K562 (cell line): ENCODE measurements around the gene EML6. TPM values are rescaled to one million over a fixed set of nuclear protein-coding genes. Genes with fewer than 3 reads are reported as not detected.
A peak's percentile ranks its signal among the peaks of the same experiment; 100 is the strongest.

Experiments used
- ATAC-seq: fragments of 200-7000 bp; cut with Tn5 transposase; 3 replicates; pipeline ENCODE4 v1.9.1; 2020; ENCODE audit warnings: moderate library complexity
- BruUV-seq: library from RNA; stranded (reverse); fragments of 400-500 nt; replicated peaks from 2 replicates; lab custom pipeline; 2021; lab: Mats Ljungman, UMichigan
- CTCF ChIA-PET: fragments of 300-600 bp; formaldehyde crosslinking; extraction: SDS; loops from one replicate; lab custom pipeline; 2021; ENCODE audit warnings: low intra/inter-chr PET ratio; lab: Yijun Ruan, JAX
- POLR2A ChIA-PET: fragments of 300-600, 350-650 bp; sonication (Branson Sonifier 250); formaldehyde crosslinking; extraction: SDS; loops from one replicate; lab custom pipeline; 2021; ENCODE audit warnings: antibody characterized with exemption, inconsistent platforms; lab: Yijun Ruan, JAX
- DNase-seq, 4 experiments: peaks; one replicate each; pipeline versions ENCODE4 v3.0.0 to v3.0.0-alpha.2; 2011 to 2018; ENCODE audit warnings: low spot score in 3 of 4, mixed read lengths in 3 of 4; ENCODE audit errors: extremely low read depth in 1 of 4
- FAIRE-seq: peaks from 2 replicates; lab custom pipeline; 2011; peaks lifted over from hg19 to GRCh38; lab: Jason Lieb, UNC
- H2AFZ ChIP-seq: 2 replicates; pipeline ENCODE4 v1.6.0; 2011; ENCODE audit warnings: low read depth, low read length, control low read depth, inconsistent platforms
- H3K27ac ChIP-seq: fragments of 200-600 bp; 3 replicates; pipeline ENCODE4 v1.8.0; 2011; ENCODE audit warnings: low read depth, mild to moderate bottlenecking, control low read depth, inconsistent platforms, low read length, moderate library complexity, mixed read lengths; ENCODE audit errors: extremely low read depth
- H3K27me3 ChIP-seq, 2 experiments: fragments of 300-600 bp in 1 of 2; 2 replicates in 1 of 2; 3 replicates in 1 of 2; pipeline versions ENCODE4 v1.6.0 to v1.8.0; 2011; ENCODE audit warnings: inconsistent platforms in 2 of 2, low read length in 2 of 2, mild to moderate bottlenecking in 1 of 2, mixed read lengths in 1 of 2, moderate library complexity in 1 of 2; ENCODE audit not compliant: control insufficient read depth in 2 of 2, insufficient read depth in 2 of 2
- H3K36me3 ChIP-seq: fragments of 300-600 bp; 3 replicates; pipeline ENCODE4 v1.8.0; 2011; ENCODE audit warnings: mild to moderate bottlenecking, low read length, inconsistent platforms; ENCODE audit not compliant: control insufficient read depth, insufficient read depth
- H3K4me1 ChIP-seq, 2 experiments: fragments of 200-600 bp in 1 of 2; replicated peaks in 1 of 2; 2 replicates in 1 of 2; 3 replicates in 1 of 2; pipeline versions ENCODE4 v1.5.1 to v1.8.0; 2011; ENCODE audit warnings: inconsistent platforms in 2 of 2, low read length in 2 of 2, mild to moderate bottlenecking in 1 of 2, mixed read lengths in 1 of 2, moderate library complexity in 1 of 2; ENCODE audit not compliant: control insufficient read depth in 2 of 2, insufficient read depth in 2 of 2
- H3K4me2 ChIP-seq: 2 replicates; pipeline ENCODE4 v1.6.1; 2011; ENCODE audit warnings: low read length, control low read depth, inconsistent platforms, mixed read lengths; ENCODE audit not compliant: insufficient read depth
- H3K4me3 ChIP-seq: fragments of 200-600 bp; sonication (generic), shearing (Covaris generic); 2 replicates; pipeline ENCODE4 v1.5.1; 2016; ENCODE audit warnings: control low read depth, inconsistent platforms
- H3K79me2 ChIP-seq: fragments of 200-600 bp; 3 replicates; pipeline ENCODE4 v1.8.0; 2011; ENCODE audit warnings: low read length, inconsistent platforms; ENCODE audit not compliant: control insufficient read depth, insufficient read depth
- H3K9ac ChIP-seq, 2 experiments: 2 replicates each; pipeline versions ENCODE4 v1.6.0 to v1.6.1; 2011; ENCODE audit warnings: low read depth in 2 of 2, low read length in 2 of 2, control low read depth in 1 of 2, inconsistent platforms in 1 of 2, mild to moderate bottlenecking in 1 of 2, mixed read lengths in 1 of 2; ENCODE audit not compliant: insufficient read depth in 1 of 2
- H3K9me1 ChIP-seq: one replicate; pipeline ENCODE4 v1.6.0; 2011; ENCODE audit warnings: inconsistent platforms, mild to moderate bottlenecking, low read length, moderate library complexity; ENCODE audit not compliant: control insufficient read depth, insufficient read depth
- H3K9me3 ChIP-seq: replicated peaks from 2 replicates; pipeline ENCODE4 v1.5.1; 2011; ENCODE audit warnings: low read depth, low read length, inconsistent platforms; ENCODE audit not compliant: control insufficient read depth, insufficient read depth
- H4K20me1 ChIP-seq: replicated peaks from 2 replicates; pipeline ENCODE4 v1.6.1; 2011; ENCODE audit warnings: low read length, inconsistent platforms, mixed read lengths; ENCODE audit not compliant: control insufficient read depth, insufficient read depth
- ASH1L ChIP-seq: fragments of 450-650 bp; IDR thresholded peaks from 2 replicates; pipeline ENCODE4 v1.6.1; 2018; ENCODE audit warnings: borderline replicate concordance, mild to moderate bottlenecking, low read depth; ENCODE audit not compliant: partially characterized antibody
- EGR1 ChIP-seq: fragments of 450-650 bp; conservative IDR thresholded peaks from 2 replicates; pipeline ENCODE4 v1.6.1; 2017; ENCODE audit warnings: mild to moderate bottlenecking
- FOXM1 ChIP-seq, 2 experiments: fragments of 450-650 bp in 1 of 2; sonication (generic) in 1 of 2; formaldehyde crosslinking in 1 of 2; IDR thresholded peaks; 2 replicates each; pipeline versions ENCODE4 v1.6.1 to v1.9.0; 2017 to 2022; ENCODE audit warnings: low read depth in 2 of 2, mild to moderate bottlenecking in 2 of 2, missing genetic modification reagents in 1 of 2, moderate library complexity in 1 of 2
- MAFF ChIP-seq: IDR thresholded peaks from 2 replicates; pipeline ENCODE4 v1.6.1; 2012; ENCODE audit warnings: low read length, improper control_type of control experiment
- MCM2 ChIP-seq: fragments of 450-650 bp; IDR thresholded peaks from 2 replicates; pipeline ENCODE4 v1.6.1; 2017; ENCODE audit warnings: low read depth, mild to moderate bottlenecking
- MECOM ChIP-seq: fragments of 250-450 bp; sonication (Bioruptor Pico); IDR thresholded peaks from 2 replicates; pipeline ENCODE4 v1.8.0; 2022; ENCODE audit warnings: inconsistent platforms
- NFE2L1 ChIP-seq: fragments of 450-650 bp; IDR thresholded peaks from 2 replicates; pipeline ENCODE4 v1.6.1; 2016; ENCODE audit warnings: missing genetic modification characterization, low read depth, mild to moderate bottlenecking, missing compliant biosample characterization, moderate library complexity, borderline replicate concordance
- RBM25 ChIP-seq: fragments of 200-400 bp; formaldehyde crosslinking; IDR thresholded peaks from 2 replicates; pipeline ENCODE4 v1.6.1; 2018; ENCODE audit warnings: low read length, low read depth, moderate library complexity; ENCODE audit not compliant: severe bottlenecking
- SPI1 ChIP-seq: IDR thresholded peaks from 2 replicates; pipeline ENCODE4 v1.6.1; 2011; ENCODE audit warnings: low read depth, low read length, control low read depth, borderline replicate concordance
- TOE1 ChIP-seq, 2 experiments: fragments of 450-650 bp in 1 of 2; sonication (generic) in 1 of 2; formaldehyde crosslinking in 1 of 2; IDR thresholded peaks; 2 replicates each; pipeline versions ENCODE4 v1.7.1 to v1.8.0; 2016 to 2022; ENCODE audit warnings: borderline replicate concordance in 2 of 2, mild to moderate bottlenecking in 2 of 2, antibody characterized with exemption in 1 of 2, inconsistent platforms in 1 of 2, low read depth in 1 of 2, missing genetic modification reagents in 1 of 2, moderate library complexity in 1 of 2
- ZBTB49 ChIP-seq: sonication (generic); formaldehyde crosslinking; IDR thresholded peaks from 2 replicates; pipeline ENCODE4 v1.8.0; 2022; ENCODE audit warnings: missing genetic modification reagents, mild to moderate bottlenecking, borderline replicate concordance
- ZNF707 ChIP-seq: fragments of 250-450 bp; sonication (Bioruptor Pico); conservative IDR thresholded peaks from 2 replicates; pipeline ENCODE4 v1.8.0; 2022; ENCODE audit warnings: inconsistent platforms, mild to moderate bottlenecking, moderate library complexity
- ZNF79 ChIP-seq: fragments of 250-450 bp; sonication (Bioruptor Pico); IDR thresholded peaks from 2 replicates; pipeline ENCODE4 v1.4.0; 2020; ENCODE audit warnings: low read depth, mild to moderate bottlenecking, moderate library complexity
- WGBS: fragments of 100-300 bp; shearing (Covaris generic); methylation state at CpG from one replicate; pipeline ENCODE4 v1.1.6; 2016; ENCODE audit warnings: low coverage, mixed read lengths; ENCODE audit not compliant: insufficient coverage; ENCODE audit errors: missing lambda C conversion rate; 5-methylcytosine and 5-hydroxymethylcytosine counted together
- in situ Hi-C: fragments of 300-500 bp; cut with MboI; formaldehyde crosslinking; loops from 4 replicates; pipeline ENCODE4 v1.15.0; 2018; ENCODE audit warnings: inconsistent platforms, mixed read lengths
- intact Hi-C: fragments of 100-400 bp; cut with micrococcal nuclease; formaldehyde crosslinking; loops from 2 replicates; pipeline ENCODE4 v1.14.2; 2022
- polyA plus RNA-seq, 8 experiments: library from polyadenylated mRNA; depleted of rRNA in 4 of 8; stranded (reverse) in 5 of 8; unstranded in 3 of 8; fragments of >200 nt; fragmentation: Nextera tagmentation in 2 of 8; fragmentation: Illumina TruSeq in 1 of 8; extraction: Ambion mirVana in 2 of 8; extraction: Trizol in 1 of 8; gene quantifications; 2 replicates each; pipeline versions ENCODE4 v1.2.1 to v1.2.3, GENCODE V29; 2011 to 2014; ENCODE audit warnings: inconsistent platforms in 1 of 8, missing spikeins in 1 of 8
- total RNA-seq, 7 experiments: library from RNA; depleted of rRNA in 6 of 7; stranded (reverse); fragments of >200 nt in 6 of 7; fragmentation: Illumina TruSeq in 2 of 7; extraction: Trizol in 2 of 7; gene quantifications; 2 replicates each; pipeline versions ENCODE4 v1.2.1 to v1.2.3, GENCODE V29; 2011 to 2021; ENCODE audit warnings: low replicate concordance in 1 of 7

Gene EML6
- total and polyA plus RNA-seq, 9 of the 15 experiments (the other 6 are each of a cell fraction or from before 2014, with no cell fraction given) = 0.07 to 0.56 (median 0.25) TPM

GRCh38 chr2:54805255-54805654 lies 81.8 kb downstream of the EML6 start:
- Histone ChIP-seq H3K9me1 (no peaks in the 10 kb centered on the region), H3K4me1 (no peaks in the 10 kb centered on the region), H3K79me2 (no peaks in the 10 kb centered on the region), H2AFZ (no peak overlapping the region), H3K4me2 (no peak overlapping the region), H3K36me3 (no peaks in the 10 kb centered on the region), H3K4me3 (no peak overlapping the region), H4K20me1 (no peaks in the 10 kb centered on the region), H3K9me3 (no peaks in the 10 kb centered on the region), H3K27me3 (peaks cover 7 to 11% of the 10 kb centered on the region in 2 experiments; a peak in 1 of 5 replicates), H3K9ac (no peak overlapping the region), H3K27ac (no peak overlapping the region)
- DNase-seq (no peak), ATAC-seq (no peak), FAIRE-seq (no peak)
- in situ Hi-C loops = no loop called here
- TF ChIP-seq RBM25 (peak; percentile 38), ZNF707 (CRISPR knock-in tag) (no peak)
- BruUV-seq = no TSS peak
- intact Hi-C loops = no loop called here
- 5% methylated on average over 1 of the region's 1 CpG for WGBS
- POLR2A ChIA-PET = no interaction called here
- CTCF ChIA-PET = no interaction called here

- H3K79me2 ChIP-seq = no peaks in the 10 kb centered on the region
- ATAC-seq (no peak), DNase-seq (no peak), FAIRE-seq (no peak)
- intact Hi-C loops (no loop called here), in situ Hi-C loops (no loop called here)
- no TSS peak for BruUV-seq
- 0 out of 5 replicates have a peak, but pooled peaks cover 0 to 4% of the 10 kb centered on the region in 2 experiments for H3K27me3 ChIP-seq
- CTCF ChIA-PET = no interaction called here
- H3K4me3 ChIP-seq = no peak overlapping the region
- POLR2A ChIA-PET = interaction anchor here (0.8 kb wide), 1 partner anchor 8 kb away, joined by 5 read pairs; no protein-coding TSS in a partner anchor
- no peaks in the 10 kb centered on the region for H3K9me3 ChIP-seq
- no peaks in the 10 kb centered on the region for H3K36me3 ChIP-seq
- H2AFZ ChIP-seq = no peak overlapping the region
- no peak overlapping the region for H3K4me2 ChIP-seq
- 2% methylated on average over 2 of the region's 2 CpGs for WGBS
- H3K9me1 ChIP-seq = no peaks in the 10 kb centered on the region
- H3K9ac ChIP-seq = no peak overlapping the region
- H3K27ac ChIP-seq = no peak overlapping the region
- no peaks in the 10 kb centered on the region for H4K20me1 ChIP-seq
- no peaks in the 10 kb centered on the region for H3K4me1 ChIP-seq
- no peak for TF ChIP-seq ASH1L
- TF ChIP-seq ZBTB49 (CRISPR knock-in tag) = no peak
- no peak for TF ChIP-seq SPI1
- TF ChIP-seq ZNF79 = no peak
- TF ChIP-seq EGR1 = no peak
- no peak for TF ChIP-seq TOE1 (IDR thresholded peaks at IDR 0.05; ENCODE audit: borderline replicate concordance)
- TF ChIP-seq TOE1 (CRISPR knock-in tag; IDR thresholded peaks at IDR 0.05; ENCODE audit: borderline replicate concordance, low read depth) = no peak
- TF ChIP-seq MAFF = peak; percentile 7; the same call in 1 of the 2 replicates
- no peak for TF ChIP-seq FOXM1 (IDR thresholded peaks at IDR 0.05; ENCODE audit: low read depth)
- TF ChIP-seq FOXM1 (CRISPR knock-in tag; IDR thresholded peaks at IDR 0.05; ENCODE audit: low read depth) = no peak
- TF ChIP-seq MECOM (CRISPR knock-in tag) = no peak
- TF ChIP-seq NFE2L1 (tag) = peak; percentile 32; the same call in 1 of the 2 replicates
- TF ChIP-seq MCM2 = no peak
These were observed 83.5 kb downstream of the EML6 start for GRCh38 chr2:54806975-54807374.
